Glutamatergic neuron (in vitro differentiated cells): ENCODE data around the gene PRPF40A. TPM values are rescaled to one million over a fixed set of nuclear protein-coding genes. Genes with fewer than 3 reads are reported as not detected.

Experiments used
- DNase-seq: peaks from one replicate; pipeline ENCODE4 v3.0.0; 2022
- H3K27ac Mint-ChIP-seq: one replicate; pipeline ENCODE4 v1.8.0; 2020; ENCODE audit warnings: mild to moderate bottlenecking, mixed read lengths, inconsistent platforms; ENCODE audit not compliant: unreplicated experiment
- H3K27me3 Mint-ChIP-seq: one replicate; pipeline ENCODE4 v1.8.0; 2020; ENCODE audit warnings: mild to moderate bottlenecking, moderate library complexity, mixed read lengths, inconsistent platforms; ENCODE audit not compliant: unreplicated experiment
- H3K36me3 Mint-ChIP-seq: one replicate; pipeline ENCODE4 v1.8.0; 2020; ENCODE audit warnings: mild to moderate bottlenecking, mixed read lengths, inconsistent platforms; ENCODE audit not compliant: unreplicated experiment
- H3K4me1 Mint-ChIP-seq: one replicate; pipeline ENCODE4 v1.8.0; 2020; ENCODE audit warnings: mild to moderate bottlenecking, low read depth, mixed read lengths, inconsistent platforms; ENCODE audit not compliant: unreplicated experiment
- H3K4me3 Mint-ChIP-seq: one replicate; pipeline ENCODE4 v1.8.0; 2020; ENCODE audit warnings: mild to moderate bottlenecking, mixed read lengths, inconsistent platforms; ENCODE audit not compliant: unreplicated experiment
- H3K9me3 Mint-ChIP-seq: one replicate; pipeline ENCODE4 v1.8.0; 2020; ENCODE audit warnings: mild to moderate bottlenecking, moderate library complexity, mixed read lengths, inconsistent platforms; ENCODE audit not compliant: unreplicated experiment
- total RNA-seq: library from RNA; stranded (reverse); fragmentation: NEBNext Ultra II Directional; extraction: Animal tissue kit (Norgen Biotek cat#: 25700); gene quantifications from one replicate; pipeline ENCODE4 v1.2.1, GENCODE V29; 2021; ENCODE audit not compliant: unreplicated experiment
- TF ChIP-seq, protein P1 (sequence below): fragments of 200-600 bp; sonication (generic); IDR thresholded peaks from one replicate; pipeline ENCODE4 v1.5.0; 2021; ENCODE audit not compliant: partially characterized antibody, unreplicated experiment

Gene PRPF40A
- total RNA-seq, 1 donor from 2014 or later: 144 TPM

DNA sequence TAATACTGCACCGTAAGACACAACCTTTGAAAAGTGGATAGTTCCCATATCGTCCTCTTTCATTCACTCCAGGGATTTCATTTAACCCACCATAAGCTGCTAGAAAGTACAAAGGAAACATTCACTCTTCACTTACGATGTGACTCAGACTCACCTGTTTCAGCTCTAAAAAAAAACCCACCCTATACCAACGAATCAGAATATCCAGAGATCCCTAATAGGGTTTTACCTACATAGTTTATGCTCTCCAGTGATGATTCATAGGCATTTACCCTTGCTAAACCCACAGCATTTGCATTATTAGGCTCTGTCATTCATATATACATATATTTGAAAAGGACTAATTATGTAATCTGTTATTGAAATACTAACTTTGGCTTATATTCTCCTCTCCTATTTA lies 60.2 kb downstream of the PRPF40A start:
- Mint-ChIP-seq H3K27ac (no peak overlapping the region), H3K4me3 (no peak overlapping the region), H3K4me1 (no peaks in the 10 kb centered on the region), H3K9me3 (peaks cover 2% of the 10 kb centered on the region), H3K36me3 (no peaks in the 10 kb centered on the region), H3K27me3 (no peaks in the 10 kb centered on the region)
- TF ChIP-seq, protein P1, sequence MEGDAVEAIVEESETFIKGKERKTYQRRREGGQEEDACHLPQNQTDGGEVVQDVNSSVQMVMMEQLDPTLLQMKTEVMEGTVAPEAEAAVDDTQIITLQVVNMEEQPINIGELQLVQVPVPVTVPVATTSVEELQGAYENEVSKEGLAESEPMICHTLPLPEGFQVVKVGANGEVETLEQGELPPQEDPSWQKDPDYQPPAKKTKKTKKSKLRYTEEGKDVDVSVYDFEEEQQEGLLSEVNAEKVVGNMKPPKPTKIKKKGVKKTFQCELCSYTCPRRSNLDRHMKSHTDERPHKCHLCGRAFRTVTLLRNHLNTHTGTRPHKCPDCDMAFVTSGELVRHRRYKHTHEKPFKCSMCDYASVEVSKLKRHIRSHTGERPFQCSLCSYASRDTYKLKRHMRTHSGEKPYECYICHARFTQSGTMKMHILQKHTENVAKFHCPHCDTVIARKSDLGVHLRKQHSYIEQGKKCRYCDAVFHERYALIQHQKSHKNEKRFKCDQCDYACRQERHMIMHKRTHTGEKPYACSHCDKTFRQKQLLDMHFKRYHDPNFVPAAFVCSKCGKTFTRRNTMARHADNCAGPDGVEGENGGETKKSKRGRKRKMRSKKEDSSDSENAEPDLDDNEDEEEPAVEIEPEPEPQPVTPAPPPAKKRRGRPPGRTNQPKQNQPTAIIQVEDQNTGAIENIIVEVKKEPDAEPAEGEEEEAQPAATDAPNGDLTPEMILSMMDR: no peak
- no peak for DNase-seq

DNA sequence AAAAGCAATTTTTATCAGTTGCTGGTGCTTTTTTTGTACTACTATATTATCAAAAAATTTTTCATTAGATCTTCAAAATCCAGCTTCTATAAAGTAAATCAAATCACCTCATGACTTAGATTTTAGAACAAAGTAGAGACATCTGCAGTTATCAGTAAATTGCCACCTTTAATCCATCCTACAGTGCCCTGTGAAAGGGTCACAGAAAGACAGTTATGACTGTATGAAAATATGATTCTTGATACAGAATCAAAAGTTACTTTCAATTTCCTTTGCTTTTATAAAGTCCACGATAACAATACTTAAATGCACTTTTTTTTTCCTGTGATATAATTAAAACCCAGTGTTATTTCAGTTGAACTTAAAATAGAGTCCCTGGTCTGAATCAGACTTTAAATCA lies 61.4 kb downstream of the PRPF40A start:
- H3K4me3 Mint-ChIP-seq: no peak overlapping the region
- TF ChIP-seq, protein P1: no peak
- no peaks in the 10 kb centered on the region for H3K27me3 Mint-ChIP-seq
- H3K27ac Mint-ChIP-seq: no peak overlapping the region
- H3K36me3 Mint-ChIP-seq: no peaks in the 10 kb centered on the region
- no peaks in the 10 kb centered on the region for H3K4me1 Mint-ChIP-seq
- no peak for DNase-seq
- peaks cover 3% of the 10 kb centered on the region for H3K9me3 Mint-ChIP-seq

DNA sequence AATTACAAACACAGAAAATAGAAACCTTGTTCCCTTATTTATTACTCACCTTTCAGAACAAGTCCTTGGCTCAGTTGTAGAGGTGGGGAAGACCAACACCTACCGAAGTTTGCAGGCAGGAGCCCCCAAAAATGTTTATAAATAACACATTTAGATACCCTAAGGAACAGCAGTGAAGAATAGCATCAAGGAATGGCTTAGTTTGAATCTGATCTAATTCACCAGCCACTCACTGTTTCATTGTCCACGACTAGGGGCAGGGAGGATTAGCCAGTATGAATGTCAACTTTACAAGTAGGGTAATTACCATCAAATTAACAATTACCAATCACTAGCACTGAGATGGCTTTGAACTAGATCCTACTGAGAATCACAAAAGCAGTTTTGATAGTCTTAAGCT lies 65.4 kb downstream of the PRPF40A start:
- Mint-ChIP-seq H3K27ac (no peak overlapping the region), H3K4me1 (no peaks in the 10 kb centered on the region), H3K9me3 (peaks cover 3% of the 10 kb centered on the region), H3K4me3 (no peak overlapping the region), H3K27me3 (no peaks in the 10 kb centered on the region), H3K36me3 (no peaks in the 10 kb centered on the region)
- TF ChIP-seq, protein P1: no peak
- DNase-seq: no peak

DNA sequence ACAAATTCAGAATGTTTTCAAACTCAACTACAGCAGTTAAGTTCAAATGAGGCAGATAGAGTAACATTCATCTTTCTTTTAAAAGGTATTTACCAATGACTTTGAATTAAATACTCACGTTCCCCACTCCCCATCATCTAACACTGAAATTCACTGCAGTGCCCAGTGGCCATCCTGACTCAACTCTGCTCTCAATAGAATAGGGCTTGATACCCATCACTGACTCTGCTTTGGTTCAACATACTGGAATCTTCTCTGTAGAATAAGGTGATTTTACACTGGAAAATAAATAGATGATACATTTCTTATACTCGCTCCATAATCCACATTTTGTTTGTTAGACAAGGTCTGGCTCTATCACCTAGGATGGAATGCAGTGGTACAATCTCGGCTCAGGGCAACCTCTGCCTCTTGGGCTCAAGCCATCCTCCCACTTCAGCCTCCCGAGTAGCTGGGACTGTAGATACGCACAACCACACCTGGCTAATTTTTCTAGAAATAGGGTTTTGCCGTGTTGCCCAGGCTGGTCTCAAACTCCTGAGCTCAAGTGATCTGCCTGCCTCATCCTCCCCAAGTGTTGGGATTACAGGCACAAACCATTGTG lies 66.4 kb downstream of the PRPF40A start:
- no peaks in the 10 kb centered on the region for H3K4me1 Mint-ChIP-seq
- H3K9me3 Mint-ChIP-seq: peaks cover 3% of the 10 kb centered on the region
- no peaks in the 10 kb centered on the region for H3K36me3 Mint-ChIP-seq
- no peak for DNase-seq
- TF ChIP-seq, protein P1: no peak
- H3K27me3 Mint-ChIP-seq: no peaks in the 10 kb centered on the region
- no peak overlapping the region for H3K27ac Mint-ChIP-seq
- no peak overlapping the region for H3K4me3 Mint-ChIP-seq

DNA sequence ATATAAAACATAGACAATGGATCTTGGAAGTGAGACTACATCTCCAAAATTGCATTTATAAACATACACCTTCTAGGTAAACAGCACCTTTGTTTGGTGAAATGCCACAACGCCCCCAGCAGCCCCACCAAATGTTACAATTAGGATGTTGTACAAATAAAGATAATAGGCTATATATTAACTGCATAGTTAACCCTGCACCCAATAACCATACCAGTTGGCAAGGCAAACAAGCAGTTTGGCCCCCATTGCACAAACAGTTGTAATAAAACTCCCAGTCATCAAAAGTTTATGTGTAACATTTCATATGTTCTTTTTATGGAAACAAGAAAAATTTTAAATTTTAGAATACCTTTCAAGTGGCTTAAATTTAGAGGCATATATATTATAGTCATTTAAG lies 67.3 kb downstream of the PRPF40A start:
- peaks cover 2% of the 10 kb centered on the region for H3K27me3 Mint-ChIP-seq
- peaks cover 8% of the 10 kb centered on the region for H3K9me3 Mint-ChIP-seq
- TF ChIP-seq, protein P1: no peak
- H3K4me3 Mint-ChIP-seq: no peak overlapping the region
- no peak overlapping the region for H3K27ac Mint-ChIP-seq
- no peaks in the 10 kb centered on the region for H3K36me3 Mint-ChIP-seq
- no peaks in the 10 kb centered on the region for H3K4me1 Mint-ChIP-seq
- no peak for DNase-seq
